Motor neuron (in vitro differentiated cells): ENCODE results near the gene ADAM17. TPM values are rescaled to one million over a fixed set of nuclear protein-coding genes. Genes with fewer than 3 reads are reported as not detected.
A peak's percentile ranks its signal among the peaks of the same experiment; 100 is the strongest.
"Not testable (repeated sequence)": the region's sequence is repeated elsewhere in the genome, so short reads cannot be mapped to it uniquely, and the experiment has no call there.

Experiments
- ATAC-seq, 8 experiments: fragments of 200-7000 bp; cut with Tn5 transposase; replicated peaks in 6 of 8; 2 replicates each; pipeline ENCODE4 v1.8.0; 2021; ENCODE audit warnings: mild to moderate bottlenecking in 8 of 8, moderate library complexity in 8 of 8
- H3K27ac ChIP-seq, 2 donors: fragments of 250-450 bp; sonication (Bioruptor Pico); 2 replicates each; pipeline ENCODE4 v1.9.0; 2021; ENCODE audit warnings: antibody characterized with exemption in 2 of 2, mild to moderate bottlenecking in 2 of 2, moderate library complexity in 1 of 2
- H3K4me1 ChIP-seq, 2 donors: fragments of 250-450 bp; sonication (Bioruptor Pico); replicated peaks in 1 of 2; 2 replicates each; pipeline ENCODE4 v1.6.1; 2021; ENCODE audit warnings: antibody characterized with exemption in 2 of 2, mild to moderate bottlenecking in 2 of 2, moderate library complexity in 1 of 2
- H3K4me3 ChIP-seq, 5 donors: fragments of 250-450 bp; sonication (Bioruptor Pico); 2 replicates each; pipeline ENCODE4 v1.9.0; 2021; ENCODE audit warnings: antibody characterized with exemption in 5 of 5, mild to moderate bottlenecking in 5 of 5, moderate library complexity in 4 of 5
- WGBS, 10 experiments: fragments of 450-650 bp; shearing (Covaris generic); methylation state at CpG; one replicate each; pipeline ENCODE4 v1.0.0; 2022; 5-methylcytosine and 5-hydroxymethylcytosine counted together
- in situ Hi-C, 9 experiments: fragments of 400-800 bp; cut with MboI; loops; one replicate each; pipeline ENCODE4 v1.15.0; 2021; ENCODE audit warnings: low sequenced_read_pairs in 9 of 9, low pct_unique_long_range_greater_than_20kb in 2 of 9; ENCODE audit not compliant: unreplicated experiment in 9 of 9
- total RNA-seq, 8 experiments: library from RNA; unstranded; fragments of 300-600 nt; gene quantifications; 2 replicates each; pipeline versions ENCODE4 v1.2.3 to v1.2.4, GENCODE V29; 2022

Gene ADAM17
- 10 to 100 TPM; 24.2 to 59.7 (median 34.1) TPM for total RNA-seq

GRCh38 chr2:9555297-9556120 lies at the start of gene ADAM17:
TSS of gene ADAM17 (minus strand) at chr2:9555830. CDS start at chr2:9555605, 225 bp downstream.
- peaks cover 15 to 23% of the 10 kb centered on the region in 2 donors for H3K4me1 ChIP-seq
- in situ Hi-C loops = no loop called here
- WGBS, 10 experiments = 0 to 4% (median 0%) methylated on average over 5 to 21 of the region's 73 CpGs; no CpG with 5 or more reads in 6 of the 10 experiments
- peak; percentile 82 to 95 (median 93) for ATAC-seq
- H3K27ac ChIP-seq = peak within 1 kb of the TSS; percentile 92 to 98
- H3K4me3 ChIP-seq = peak within 1 kb of the TSS; percentile 70 to 87 (median 84)

- no peaks in the 10 kb centered on the region for H3K4me1 ChIP-seq
- H3K27ac ChIP-seq = no peak overlapping the region
- in situ Hi-C loops = no loop called here
- 80 to 100% (median 100%) methylated on average over 1 to 2 of the region's 3 CpGs; no CpG with 5 or more reads in 4 of the 10 experiments for WGBS, 10 experiments
- ATAC-seq = no peak
- H3K4me3 ChIP-seq = no peak overlapping the region
These were observed 46.8 kb upstream of the ADAM17 start for GRCh38 chr2:9602412-9602811.

GRCh38 chr2:9601397-9601796 lies 45.8 kb upstream of the ADAM17 start:
- H3K4me3 ChIP-seq = no peak overlapping the region
- in situ Hi-C loops = no loop called here
- ATAC-seq = no peak
- H3K27ac ChIP-seq = no peak overlapping the region
- H3K4me1 ChIP-seq = no peaks in the 10 kb centered on the region
- WGBS, 10 experiments = 67 to 100% (median 91%) methylated on average over 1 to 5 of the region's 5 CpGs

- in situ Hi-C loops = no loop called here
- WGBS, 10 experiments = 57 to 100% (median 76%) methylated on average over 1 of the region's 1 CpG; no CpG with 5 or more reads in 2 of the 10 experiments
- H3K4me3 ChIP-seq = no peak overlapping the region
- peak in 5 of 8 experiments; percentile 23 to 46 (median 40) for ATAC-seq
- H3K27ac ChIP-seq = no peak overlapping the region
- H3K4me1 ChIP-seq = no peaks in the 10 kb centered on the region
These were observed 43.8 kb upstream of the ADAM17 start for GRCh38 chr2:9599430-9599829.

- Histone ChIP-seq H3K4me1 (no peaks in the 10 kb centered on the region), H3K4me3 (no peak overlapping the region), H3K27ac (no peak overlapping the region)
- in situ Hi-C loops = no loop called here
- WGBS, 10 experiments = 88 to 98% (median 94%) methylated on average over 3 to 10 of the region's 10 CpGs; no CpG with 5 or more reads in 1 of the 10 experiments
- no peak for ATAC-seq
These were observed 41.1 kb upstream of the ADAM17 start for GRCh38 chr2:9596621-9597311.

GRCh38 chr2:9595746-9596145 lies 40.1 kb upstream of the ADAM17 start:
- ATAC-seq = no peak
- no peak overlapping the region for H3K27ac ChIP-seq
- in situ Hi-C loops = no loop called here
- H3K4me3 ChIP-seq = no peak overlapping the region
- H3K4me1 ChIP-seq = no peaks in the 10 kb centered on the region
- WGBS, 10 experiments = 50 to 100% (median 83%) methylated on average over 1 to 2 of the region's 2 CpGs; no CpG with 5 or more reads in 3 of the 10 experiments

- H3K4me1 ChIP-seq, in situ Hi-C loops, H3K4me3 ChIP-seq, H3K27ac ChIP-seq: not testable (repeated sequence)
- ATAC-seq = peak in 2 of 8 experiments; percentile 12
- 0 to 100% (median 83%) methylated on average over 1 to 6 of the region's 6 CpGs; no CpG with 5 or more reads in 3 of the 10 experiments for WGBS, 10 experiments
These were observed 39.6 kb upstream of the ADAM17 start for GRCh38 chr2:9595256-9595655.

GRCh38 chr2:9594366-9595054 lies 38.9 kb upstream of the ADAM17 start:
- in situ Hi-C loops = no loop called here
- Histone ChIP-seq H3K27ac (no peak overlapping the region), H3K4me1 (no peaks in the 10 kb centered on the region), H3K4me3 (no peak overlapping the region)
- ATAC-seq = peak; percentile 41 to 87 (median 50)
- 23 to 100% (median 100%) methylated on average over 1 to 2 of the region's 2 CpGs for WGBS, 10 experiments

- Histone ChIP-seq H3K27ac (no peak overlapping the region), H3K4me3 (no peak overlapping the region), H3K4me1 (no peaks in the 10 kb centered on the region)
- in situ Hi-C loops = no loop called here
- 0 to 100% (median 87%) methylated on average over 1 to 4 of the region's 4 CpGs; no CpG with 5 or more reads in 1 of the 10 experiments for WGBS, 10 experiments
- ATAC-seq = peak in 1 of 8 experiments; percentile 9
These were observed 38.3 kb upstream of the ADAM17 start for GRCh38 chr2:9593925-9594324.

- 35 to 100% (median 89%) methylated on average over 2 to 3 of the region's 3 CpGs for WGBS, 10 experiments
- no peak overlapping the region for H3K27ac ChIP-seq
- no peaks in the 10 kb centered on the region for H3K4me1 ChIP-seq
- in situ Hi-C loops = no loop called here
- ATAC-seq = no peak
- no peak overlapping the region for H3K4me3 ChIP-seq
These were observed 37.1 kb upstream of the ADAM17 start for GRCh38 chr2:9592699-9593098.

- Histone ChIP-seq H3K4me1 (no peaks in the 10 kb centered on the region), H3K4me3 (no peak overlapping the region), H3K27ac (no peak overlapping the region)
- 30 to 100% (median 75%) methylated on average over 2 to 3 of the region's 3 CpGs; no CpG with 5 or more reads in 1 of the 10 experiments for WGBS, 10 experiments
- in situ Hi-C loops = no loop called here
- no peak for ATAC-seq
These were observed 35.0 kb upstream of the ADAM17 start for GRCh38 chr2:9590641-9591040.

- ATAC-seq = no peak
- H3K4me3 ChIP-seq = no peak overlapping the region
- H3K27ac ChIP-seq = no peak overlapping the region
- in situ Hi-C loops = no loop called here
- no peaks in the 10 kb centered on the region for H3K4me1 ChIP-seq
- 70 to 100% (median 92%) methylated on average over 1 to 3 of the region's 3 CpGs; no CpG with 5 or more reads in 1 of the 10 experiments for WGBS, 10 experiments
These were observed 30.8 kb upstream of the ADAM17 start for GRCh38 chr2:9586465-9586864.

GRCh38 chr2:9585486-9585885 lies 29.9 kb upstream of the ADAM17 start:
- H3K27ac ChIP-seq = no peak overlapping the region
- H3K4me1 ChIP-seq = no peaks in the 10 kb centered on the region
- H3K4me3 ChIP-seq = no peak overlapping the region
- 80 to 100% (median 97%) methylated on average over 1 to 5 of the region's 5 CpGs; no CpG with 5 or more reads in 3 of the 10 experiments for WGBS, 10 experiments
- in situ Hi-C loops = no loop called here
- no peak for ATAC-seq
